Thyroid gland (tissue), 4 donors: Measurements from ENCODE around the gene KANSL1.

ENCODE experiments used
- CTCF ChIP-seq, 6 experiments: fragments of 200-600 bp in 3 of 6; fragments of 450-650 bp in 3 of 6; sonication (generic) in 3 of 6; IDR thresholded peaks; one replicate each; pipeline ENCODE4 v1.5.1; 2016 to 2019; ENCODE audit warnings: antibody characterized with exemption in 6 of 6, mild to moderate bottlenecking in 2 of 6, inconsistent platforms in 1 of 6, moderate library complexity in 1 of 6
- POLR2A ChIP-seq, 2 donors: fragments of 450-650 bp; IDR thresholded peaks; one replicate each; pipeline ENCODE4 v1.6.1; 2017; ENCODE audit warnings: antibody characterized with exemption in 2 of 2, mild to moderate bottlenecking in 2 of 2, moderate library complexity in 1 of 2

DNA sequence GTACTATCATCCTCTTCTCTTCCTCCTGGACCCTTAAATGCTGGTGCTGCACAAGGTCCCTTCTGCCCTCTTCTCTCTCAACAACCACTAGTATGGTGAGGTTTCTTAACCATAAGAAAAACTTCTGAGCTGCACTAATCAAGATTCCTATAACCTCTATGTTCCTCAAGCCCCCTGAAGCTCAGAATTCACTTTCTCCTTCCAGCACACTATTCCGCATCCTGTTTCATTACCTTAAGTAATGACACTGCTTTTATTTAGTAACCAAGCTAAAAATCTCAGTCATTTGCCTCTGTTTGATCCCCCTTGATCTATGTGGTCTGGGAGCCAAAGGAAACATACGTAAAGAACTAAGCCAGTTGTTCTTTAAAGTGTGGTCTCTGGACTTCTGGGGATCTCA lies 20.1 kb downstream of the KANSL1 start:
- no peak for TF ChIP-seq CTCF (IDR thresholded peaks at IDR 0.05)
- no peak for TF ChIP-seq POLR2A (IDR thresholded peaks at IDR 0.05)
